GM10847 (cell line): ENCODE data around the gene CTU1.

Source experiments
- POLR2A ChIP-seq: IDR thresholded peaks from 2 replicates; pipeline ENCODE4 v1.6.1; 2011; ENCODE audit not compliant: insufficient read length; ENCODE audit errors: extremely low read depth

The CTU1 gene

DNA sequence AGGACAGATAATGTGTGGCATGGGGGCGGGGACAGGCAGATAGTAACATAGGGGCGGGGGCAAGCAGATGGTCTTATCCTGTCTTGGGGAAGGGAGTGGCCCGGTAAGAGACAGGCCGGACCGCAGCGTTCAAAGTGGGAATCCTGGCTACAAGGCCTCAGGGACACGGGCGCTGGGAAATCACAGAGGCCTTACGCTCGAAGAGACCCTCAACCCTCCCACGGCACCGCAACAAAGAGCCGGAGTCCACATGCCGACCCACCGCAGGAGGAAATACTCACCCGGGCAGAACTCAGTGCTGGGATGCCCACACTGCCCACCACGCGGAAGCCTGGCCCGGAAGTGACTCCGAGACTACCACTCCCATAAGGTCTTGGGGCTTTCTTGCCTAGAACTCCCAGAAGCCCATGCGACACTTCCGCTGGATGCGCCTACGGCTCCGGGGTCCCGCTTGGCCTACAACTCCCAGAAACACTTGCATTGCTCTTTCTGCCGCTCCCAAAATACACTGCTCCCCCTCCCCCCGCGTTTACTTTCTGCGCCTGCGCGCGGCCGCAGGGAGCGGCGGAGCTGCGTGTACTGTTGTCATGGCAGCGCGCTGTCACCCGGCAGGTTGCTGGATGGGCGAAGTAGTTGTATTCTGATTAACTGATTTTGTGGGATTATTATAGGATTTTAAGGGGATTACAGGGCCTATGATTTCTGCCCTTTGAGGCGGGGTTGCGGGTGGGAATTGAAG lies at the start of gene CTU1:
TSS of gene CTU1 (minus strand) at position 344 of the 739 bp plus-strand sequence. CDS start 3,840 bp downstream, outside the sequence.
- TF ChIP-seq POLR2A = peak; percentile 51

DNA sequence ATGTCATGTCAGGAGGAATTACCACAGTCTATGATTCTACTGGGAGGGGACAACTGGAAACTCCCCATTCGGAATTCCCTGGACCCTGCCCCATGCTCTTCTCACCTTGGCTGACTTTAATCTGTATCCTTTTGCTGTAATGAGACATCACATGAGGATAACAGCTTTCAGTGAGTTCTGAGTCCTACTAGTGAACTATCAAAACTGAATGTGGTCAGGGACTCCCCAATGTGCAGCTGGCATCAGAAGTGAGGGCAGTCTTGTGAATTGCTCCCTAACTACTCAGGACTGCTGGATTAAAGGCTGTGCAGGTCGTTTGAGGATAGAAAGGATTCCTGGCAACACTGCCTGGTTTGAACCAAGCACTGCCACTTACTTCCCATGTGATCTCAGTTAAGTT lies 49.1 kb upstream of the CTU1 start:
- no peak for TF ChIP-seq POLR2A

DNA sequence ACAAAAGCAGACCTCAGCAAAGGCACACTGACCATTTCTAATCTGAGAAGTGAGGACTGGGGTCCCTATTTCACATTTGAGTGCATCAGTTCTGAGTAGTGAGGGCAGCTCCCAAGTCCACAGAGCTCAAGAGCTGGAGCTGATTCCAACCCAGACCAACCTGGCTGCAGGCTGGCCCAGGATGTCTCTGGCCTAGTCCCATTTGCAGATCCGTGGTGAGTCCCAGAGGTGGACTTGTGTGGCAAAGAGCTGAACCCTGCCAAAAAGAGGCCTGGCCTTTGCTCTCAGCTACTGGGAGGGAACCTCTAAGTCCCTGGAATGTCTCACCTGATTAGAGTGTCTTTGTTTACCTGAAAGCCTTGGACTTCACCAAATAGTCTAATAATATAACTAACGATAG lies 48.5 kb upstream of the CTU1 start:
- no peak for TF ChIP-seq POLR2A

DNA sequence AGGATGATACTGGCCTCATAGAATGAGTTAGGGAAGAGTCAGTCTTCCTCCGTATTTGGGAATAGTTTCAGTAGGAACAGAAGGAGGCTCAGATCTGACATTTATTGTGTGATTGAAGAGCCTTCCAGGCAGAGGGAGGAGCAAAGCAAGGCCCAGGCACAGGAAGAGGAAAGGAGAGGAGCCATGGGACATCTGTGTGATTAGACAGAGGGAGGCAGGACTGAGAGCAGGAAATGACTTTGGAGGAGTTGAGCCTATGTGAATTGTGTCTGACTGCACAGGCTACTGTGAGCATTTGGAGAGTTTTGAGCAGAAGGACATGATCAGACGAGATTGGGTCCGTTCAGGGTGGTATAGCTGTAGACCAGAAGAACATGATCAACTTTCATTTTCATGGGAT lies 42.4 kb upstream of the CTU1 start:
- TF ChIP-seq POLR2A = no peak

DNA sequence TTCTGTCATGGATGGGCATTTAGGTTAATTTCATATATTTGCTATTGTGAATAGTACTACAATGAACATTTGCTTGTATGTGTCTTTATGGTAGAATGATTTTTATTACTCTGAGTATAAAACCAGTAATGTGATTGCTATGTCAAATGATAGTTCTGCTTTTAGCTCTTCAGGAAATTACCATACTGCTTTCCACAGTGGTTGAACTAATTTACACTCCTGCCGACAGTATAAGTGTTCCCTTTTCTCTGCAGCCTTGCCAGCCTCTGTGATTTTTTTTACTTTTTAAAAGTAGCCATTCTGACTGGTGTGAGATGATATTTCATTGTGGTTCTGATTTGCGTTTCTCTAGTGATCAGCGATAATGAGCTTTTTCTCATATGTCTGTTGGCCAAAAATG lies 40.4 kb upstream of the CTU1 start:
- no peak for TF ChIP-seq POLR2A

DNA sequence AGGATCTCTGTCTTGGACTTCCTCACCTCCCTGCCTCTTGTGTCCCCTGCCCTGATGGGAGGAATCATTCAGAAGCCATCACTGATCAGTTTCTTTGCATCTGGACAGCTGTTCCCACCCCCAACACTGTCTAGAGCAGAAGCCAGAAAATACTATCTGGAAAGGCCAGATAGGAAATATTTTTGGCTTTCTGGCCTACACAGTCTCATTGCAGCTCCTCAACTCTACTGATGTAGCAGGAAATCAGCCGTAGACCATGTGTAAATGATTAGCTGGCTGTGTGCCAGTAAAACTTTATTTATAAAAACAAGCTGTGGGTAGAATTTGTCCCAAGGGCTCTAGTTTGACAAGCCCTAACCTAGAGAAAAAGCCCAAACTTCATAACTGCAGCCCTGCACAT lies 39.5 kb upstream of the CTU1 start:
- TF ChIP-seq POLR2A = no peak

DNA sequence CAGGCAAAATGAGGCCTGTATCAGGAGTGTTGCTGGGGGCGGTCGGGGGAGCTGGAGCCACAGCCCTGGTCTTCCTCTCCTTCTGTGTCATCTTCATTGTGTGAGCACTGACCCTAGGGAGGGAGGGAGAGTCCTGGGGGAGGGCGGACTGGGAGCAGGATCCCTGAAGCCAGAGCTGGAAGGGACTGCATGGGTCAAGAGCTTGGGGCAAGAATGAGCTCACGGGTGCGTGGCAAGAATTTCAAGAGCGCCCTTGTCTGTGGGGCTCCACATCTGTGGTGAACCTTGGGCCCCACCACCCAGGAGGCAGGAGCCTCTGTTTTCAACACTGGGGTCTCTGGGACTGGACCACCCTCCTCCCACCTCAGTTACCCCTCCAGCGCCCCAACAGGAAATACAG lies 38.5 kb upstream of the CTU1 start:
- no peak for TF ChIP-seq POLR2A

DNA sequence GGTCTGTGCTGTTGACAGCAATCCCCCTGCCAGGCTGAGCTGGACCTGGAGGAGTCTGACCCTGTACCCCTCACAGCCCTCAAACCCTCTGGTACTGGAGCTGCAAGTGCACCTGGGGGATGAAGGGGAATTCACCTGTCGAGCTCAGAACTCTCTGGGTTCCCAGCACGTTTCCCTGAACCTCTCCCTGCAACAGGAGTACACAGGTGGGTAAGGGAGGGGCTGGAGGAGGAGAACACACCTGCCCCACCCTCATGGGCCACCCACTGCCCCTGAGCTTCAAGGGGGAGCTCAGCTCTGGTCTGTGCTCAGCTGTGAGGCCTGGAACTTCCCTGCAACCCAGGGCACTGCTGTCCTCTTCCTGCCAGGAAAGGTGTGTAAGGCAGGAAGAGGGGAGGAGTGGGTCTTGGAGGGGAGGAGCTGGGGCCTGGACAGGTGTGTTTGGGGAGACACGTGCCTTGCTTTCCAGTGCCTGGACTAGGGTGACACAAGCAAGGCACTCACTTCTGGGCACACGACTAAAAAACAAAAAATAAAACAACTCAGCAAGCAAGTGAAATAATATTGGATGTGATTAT lies 37.8 kb upstream of the CTU1 start:
- no peak for TF ChIP-seq POLR2A

DNA sequence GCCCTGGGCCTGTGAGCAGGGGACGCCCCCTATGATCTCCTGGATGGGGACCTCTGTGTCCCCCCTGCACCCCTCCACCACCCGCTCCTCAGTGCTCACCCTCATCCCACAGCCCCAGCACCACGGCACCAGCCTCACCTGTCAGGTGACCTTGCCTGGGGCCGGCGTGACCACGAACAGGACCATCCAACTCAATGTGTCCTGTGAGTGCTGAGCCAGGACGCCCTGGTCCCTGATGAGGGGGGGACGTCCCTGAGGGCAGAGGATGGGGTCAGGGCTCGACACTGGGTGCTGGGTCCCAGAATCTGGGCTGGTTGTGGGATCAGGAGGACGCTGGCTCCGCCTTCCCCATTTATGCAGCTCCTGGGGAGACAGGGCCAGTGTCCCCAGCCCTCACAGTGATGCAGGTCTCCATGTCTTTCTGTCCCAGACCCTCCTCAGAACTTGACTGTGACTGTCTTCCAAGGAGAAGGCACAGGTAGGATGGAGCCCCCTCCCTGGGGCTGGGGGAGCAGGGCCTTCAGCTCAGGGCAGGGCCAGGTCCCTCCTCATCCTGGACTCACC lies 36.4 kb upstream of the CTU1 start:
- no peak for TF ChIP-seq POLR2A

DNA sequence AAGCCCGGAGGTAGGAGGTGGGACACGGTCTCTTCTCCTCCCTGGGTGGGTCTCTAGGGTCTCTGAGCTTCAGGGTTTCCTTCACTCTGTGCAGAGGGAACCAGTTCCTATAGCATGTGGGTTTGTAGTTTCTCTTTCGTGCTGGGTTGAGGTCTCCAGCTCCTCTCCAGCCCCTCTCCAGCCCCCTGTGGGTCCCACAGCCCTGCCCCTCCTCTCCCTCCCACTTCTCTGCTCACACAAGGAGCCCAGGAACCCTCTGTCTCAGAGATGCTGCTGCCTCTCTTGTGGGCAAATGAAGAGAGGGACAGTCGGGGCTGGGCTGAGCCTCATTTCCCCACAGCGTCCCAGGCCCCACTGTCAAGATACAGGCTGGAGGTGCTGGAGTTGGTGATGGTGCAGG lies 35.3 kb upstream of the CTU1 start:
- no peak for TF ChIP-seq POLR2A

DNA sequence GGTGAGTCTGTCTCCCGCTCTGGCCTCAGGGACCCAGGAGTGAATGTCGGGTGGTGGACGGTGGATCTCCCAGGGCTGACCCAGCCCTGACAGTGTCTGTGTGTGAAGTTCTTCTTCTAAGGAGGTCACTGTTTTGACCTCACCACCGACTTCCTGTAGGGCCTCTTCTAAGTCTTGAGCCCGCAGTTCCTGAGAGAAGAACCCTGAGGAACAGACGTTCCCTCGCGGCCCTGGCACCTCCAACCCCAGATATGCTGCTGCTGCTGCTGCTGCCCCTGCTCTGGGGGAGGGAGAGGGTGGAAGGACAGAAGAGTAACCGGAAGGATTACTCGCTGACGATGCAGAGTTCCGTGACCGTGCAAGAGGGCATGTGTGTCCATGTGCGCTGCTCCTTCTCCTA lies 33.9 kb upstream of the CTU1 start, which contains the start of gene SIGLEC7:
TSS of gene SIGLEC7 (plus strand) at position 183 of the 400 bp plus-strand sequence. CDS start at position 252, 69 bp downstream.
- no peak for TF ChIP-seq POLR2A

DNA sequence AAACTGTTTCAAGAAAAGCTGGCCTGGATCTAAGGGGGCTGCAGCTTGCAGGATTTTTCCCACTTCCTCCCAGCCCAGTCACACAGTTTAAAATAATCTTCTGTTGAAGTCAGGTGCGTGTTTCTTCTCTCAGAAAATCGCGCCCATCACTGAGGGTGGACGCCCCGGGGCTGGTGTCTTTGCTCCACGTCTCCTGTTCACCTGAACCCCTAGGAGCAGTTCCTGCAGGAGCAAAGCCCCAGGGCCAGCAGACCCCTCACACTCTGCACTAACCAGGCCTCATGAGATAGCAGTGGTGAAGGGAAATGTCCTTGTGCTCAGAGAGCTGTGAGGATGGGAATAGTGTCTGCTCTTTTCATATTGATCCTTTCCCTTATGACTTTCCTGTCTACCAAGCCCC lies 33.0 kb upstream of the CTU1 start:
- TF ChIP-seq POLR2A = no peak

DNA sequence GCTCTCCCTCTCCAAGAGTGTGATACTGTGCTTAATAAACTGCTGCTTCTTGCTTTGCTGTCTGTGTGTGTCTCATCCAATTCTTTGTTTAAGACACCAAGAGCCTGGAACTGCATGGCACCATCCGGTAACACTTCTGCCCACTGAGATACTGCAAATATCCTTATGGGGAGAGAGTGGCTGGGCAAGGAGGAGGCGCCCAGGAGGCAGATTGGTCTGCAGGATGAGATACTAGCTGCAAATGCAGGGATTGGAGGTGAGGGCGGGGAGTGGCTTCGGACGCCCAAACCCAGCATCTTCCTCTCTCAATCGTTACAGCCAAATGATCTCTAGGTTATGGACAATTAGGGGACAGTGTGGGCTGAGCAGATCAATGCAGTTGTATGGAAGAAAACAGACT lies 32.2 kb upstream of the CTU1 start:
- no peak for TF ChIP-seq POLR2A

DNA sequence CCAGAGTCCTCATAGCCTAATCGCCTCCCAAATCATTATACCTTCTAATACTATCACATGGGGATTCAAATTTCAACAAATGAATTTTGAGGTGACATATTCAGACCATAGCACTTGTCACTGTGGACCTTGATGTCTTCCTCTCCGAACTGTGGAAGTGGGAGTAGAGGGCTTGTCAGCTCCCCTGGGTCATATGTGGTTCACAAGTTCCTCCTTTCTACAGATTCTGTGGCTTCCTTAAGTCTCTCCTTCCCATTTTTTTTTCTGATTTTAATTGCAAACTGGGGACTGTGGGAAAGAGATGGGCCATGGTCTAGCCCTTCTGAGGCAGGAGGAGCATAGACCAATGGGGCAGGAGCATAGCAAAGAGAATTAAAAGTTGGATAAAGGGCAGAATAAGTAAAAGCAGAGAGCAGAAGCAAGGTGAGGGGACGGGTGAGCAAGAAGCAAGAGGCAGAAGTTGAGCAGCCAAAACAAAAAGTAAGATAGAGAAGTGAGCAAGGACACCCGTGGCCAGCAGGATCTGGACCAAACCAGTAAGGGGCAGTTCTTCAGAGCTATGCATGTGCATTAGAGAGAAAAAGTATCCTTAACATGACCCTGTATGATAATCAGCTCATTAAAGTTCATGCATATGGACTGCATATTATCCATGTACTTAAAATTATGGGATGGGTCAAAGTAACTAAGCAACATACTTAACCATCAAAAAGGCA lies 31.2 kb upstream of the CTU1 start:
- no peak for TF ChIP-seq POLR2A

DNA sequence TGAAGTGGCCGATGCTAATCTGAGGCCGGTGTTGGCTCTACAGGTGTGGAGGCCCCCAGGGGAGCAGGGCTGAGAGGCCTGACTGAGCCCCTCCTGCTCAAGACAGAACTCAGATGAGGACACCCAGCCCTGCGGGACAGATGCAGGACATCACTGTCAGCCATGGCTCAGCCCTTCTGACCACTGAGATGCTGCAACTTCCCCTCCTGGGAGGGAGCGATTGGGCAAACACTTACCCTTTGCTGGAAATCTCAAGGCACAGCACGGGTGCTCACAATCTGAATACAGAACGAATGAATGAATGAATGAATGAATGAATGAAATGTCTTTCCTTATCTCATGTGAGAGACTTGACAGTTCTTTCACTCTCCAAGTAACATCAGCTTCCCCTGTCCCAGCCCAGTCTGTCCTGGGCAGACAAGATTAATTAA lies 30.4 kb upstream of the CTU1 start:
- no peak for TF ChIP-seq POLR2A

DNA sequence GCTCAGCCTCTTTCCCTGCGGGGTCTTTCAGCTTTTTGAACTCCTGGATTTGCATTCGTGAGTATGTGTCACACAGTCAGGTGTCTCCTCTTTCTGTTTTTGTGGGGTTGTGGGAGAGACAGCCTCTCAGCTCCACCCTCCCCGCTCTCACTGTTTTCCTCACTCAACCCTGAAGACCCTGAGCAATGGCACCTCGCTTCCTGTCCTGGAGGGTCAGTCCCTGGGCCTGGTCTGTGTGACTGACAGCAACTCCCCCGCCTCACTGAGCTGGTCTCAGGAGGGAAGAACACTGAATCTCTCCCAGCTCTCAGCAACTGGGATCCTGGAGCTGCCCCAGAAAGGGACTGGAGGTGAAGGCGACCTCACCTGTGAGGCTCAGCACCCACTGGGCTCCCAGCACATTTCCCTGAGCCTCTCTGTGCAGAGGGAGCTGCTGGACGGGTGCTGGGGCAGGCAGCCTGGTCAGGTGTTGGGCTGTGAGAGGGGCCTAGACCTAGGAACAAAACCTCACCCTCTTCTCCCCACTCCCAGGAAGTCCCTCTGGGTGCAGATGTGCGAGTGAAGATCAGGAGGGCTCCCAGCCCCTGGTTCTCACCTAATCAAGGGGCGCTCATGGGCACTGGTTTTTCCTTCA lies 29.7 kb upstream of the CTU1 start:
- TF ChIP-seq POLR2A = no peak
